GM12872 (cell line): ENCODE results near the gene ZNF292.
A peak's percentile ranks its signal among the peaks of the same experiment; 100 is the strongest.

Experiments
- CTCF ChIP-seq: IDR thresholded peaks from 3 replicates; pipeline ENCODE4 v1.5.1; 2011; ENCODE audit warnings: low read depth, mild to moderate bottlenecking, low read length, moderate library complexity; ENCODE audit not compliant: insufficient read depth

The ZNF292 gene

GRCh38 chr6:87224971-87225370, 69.6 kb downstream of the ZNF292 start:
- no peak for TF ChIP-seq CTCF

GRCh38 chr6:87225511-87225910, 70.1 kb downstream of the ZNF292 start:
- TF ChIP-seq CTCF, result no peak

- TF ChIP-seq CTCF, result no peak
Measured at GRCh38 chr6:87225937-87226336, 70.6 kb downstream of the ZNF292 start.

- TF ChIP-seq CTCF, result no peak
Measured at GRCh38 chr6:87230801-87231200, 75.4 kb downstream of the ZNF292 start.

- peak; percentile 50 for TF ChIP-seq CTCF
Measured at GRCh38 chr6:87237804-87238203, 82.4 kb downstream of the ZNF292 start.

GRCh38 chr6:87241304-87241703, 85.9 kb downstream of the ZNF292 start:
- TF ChIP-seq CTCF, result no peak

- TF ChIP-seq CTCF, result no peak
Measured at GRCh38 chr6:87242311-87242710, 86.9 kb downstream of the ZNF292 start.

- TF ChIP-seq CTCF, result no peak
Measured at GRCh38 chr6:87243812-87244211, 88.4 kb downstream of the ZNF292 start.
